ENCODE measurements around the gene TSPO2.

DNA sequence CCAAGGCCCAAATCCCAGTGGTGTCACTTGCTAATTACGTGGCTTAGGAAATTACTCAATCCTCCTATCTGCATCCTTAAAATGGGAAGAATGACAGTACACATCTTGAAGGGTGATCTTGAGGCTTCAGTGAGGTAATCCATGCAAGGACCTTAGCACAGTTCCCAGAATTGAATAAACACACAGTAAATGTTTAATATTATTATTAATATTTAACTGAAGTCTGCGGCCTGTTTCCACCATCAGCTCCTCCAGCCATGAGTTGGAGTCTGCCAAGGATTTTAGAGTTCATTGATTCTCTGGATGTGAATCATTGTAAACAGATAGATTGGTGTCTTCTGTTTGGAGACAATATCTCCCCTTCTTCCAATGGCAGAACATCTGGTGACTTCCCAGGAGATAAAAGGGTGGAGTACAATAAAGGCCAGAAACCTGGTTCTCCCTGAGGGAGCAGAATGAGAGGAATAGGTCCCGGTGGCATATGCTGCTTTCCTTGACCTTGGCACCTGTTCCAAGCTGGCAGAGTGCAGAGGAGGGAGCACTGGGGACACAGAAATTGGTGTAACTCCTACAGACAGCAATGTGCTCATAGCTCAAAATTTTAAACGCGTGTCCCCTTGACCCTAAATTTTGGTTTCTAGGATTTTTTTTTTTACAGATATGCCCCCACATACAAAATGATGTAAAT, 28.7 kb upstream of the TSPO2 start:
- TF ChIP-seq, protein P1, sequence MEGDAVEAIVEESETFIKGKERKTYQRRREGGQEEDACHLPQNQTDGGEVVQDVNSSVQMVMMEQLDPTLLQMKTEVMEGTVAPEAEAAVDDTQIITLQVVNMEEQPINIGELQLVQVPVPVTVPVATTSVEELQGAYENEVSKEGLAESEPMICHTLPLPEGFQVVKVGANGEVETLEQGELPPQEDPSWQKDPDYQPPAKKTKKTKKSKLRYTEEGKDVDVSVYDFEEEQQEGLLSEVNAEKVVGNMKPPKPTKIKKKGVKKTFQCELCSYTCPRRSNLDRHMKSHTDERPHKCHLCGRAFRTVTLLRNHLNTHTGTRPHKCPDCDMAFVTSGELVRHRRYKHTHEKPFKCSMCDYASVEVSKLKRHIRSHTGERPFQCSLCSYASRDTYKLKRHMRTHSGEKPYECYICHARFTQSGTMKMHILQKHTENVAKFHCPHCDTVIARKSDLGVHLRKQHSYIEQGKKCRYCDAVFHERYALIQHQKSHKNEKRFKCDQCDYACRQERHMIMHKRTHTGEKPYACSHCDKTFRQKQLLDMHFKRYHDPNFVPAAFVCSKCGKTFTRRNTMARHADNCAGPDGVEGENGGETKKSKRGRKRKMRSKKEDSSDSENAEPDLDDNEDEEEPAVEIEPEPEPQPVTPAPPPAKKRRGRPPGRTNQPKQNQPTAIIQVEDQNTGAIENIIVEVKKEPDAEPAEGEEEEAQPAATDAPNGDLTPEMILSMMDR (conservative IDR thresholded peaks at IDR 0.05; ENCODE audit: low read depth, low read length): no peak
- no peak for TF ChIP-seq EZH2 (IDR thresholded peaks at IDR 0.05; ENCODE audit: borderline replicate concordance, low read depth, low read length, poor library complexity, severe bottlenecking)
